Raji (cell line): ENCODE results near the gene CDH4.

Source experiments
- POLR2A ChIP-seq: IDR thresholded peaks from 2 replicates; pipeline ENCODE4 v1.6.1; 2011; ENCODE audit warnings: low read depth, low read length, control low read depth; ENCODE audit not compliant: insufficient read depth

CDH4 gene

GRCh38 chr20:61764471-61765025 lies 512.5 kb downstream of the CDH4 start:
- no peak for TF ChIP-seq POLR2A

GRCh38 chr20:61765081-61765870 lies 513.2 kb downstream of the CDH4 start:
- TF ChIP-seq POLR2A = no peak

DNA sequence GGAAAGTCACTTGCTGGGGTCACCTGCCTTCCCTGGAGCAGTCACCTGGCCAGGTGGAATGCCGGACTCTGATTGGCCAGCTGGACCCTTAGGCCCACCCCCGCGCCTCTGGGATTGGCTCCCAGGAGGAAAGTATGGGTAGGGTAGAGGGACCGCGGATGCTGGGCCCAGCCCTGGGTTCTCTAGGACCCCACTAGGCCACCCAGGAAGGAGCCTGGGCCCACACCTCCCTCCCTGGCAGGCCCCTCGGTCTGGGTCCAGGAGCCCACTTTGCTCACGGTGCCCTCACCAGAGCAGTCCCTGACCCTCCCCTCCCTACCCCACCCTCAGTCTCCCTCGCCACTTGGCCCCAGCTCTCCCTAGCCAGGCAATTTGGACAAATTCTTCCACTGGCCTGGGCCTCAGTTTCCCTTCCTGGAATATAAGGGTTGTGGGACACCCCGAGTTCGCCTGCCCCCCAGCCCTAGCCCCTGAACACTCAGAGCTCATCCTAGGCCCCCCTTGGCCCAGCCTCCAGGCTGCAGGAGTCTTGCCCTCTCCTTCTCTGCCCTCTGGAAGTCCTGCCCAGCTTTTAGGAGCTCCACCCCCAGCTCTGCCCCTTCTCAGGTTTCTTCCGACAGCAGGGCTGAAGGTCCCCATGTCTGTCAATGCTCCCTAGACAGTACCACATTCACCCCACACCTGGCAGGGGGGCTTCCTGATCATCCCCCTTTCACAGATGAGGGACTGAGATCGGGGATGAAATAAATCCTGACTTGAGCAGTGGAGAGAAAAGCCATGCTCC lies 514.0 kb downstream of the CDH4 start:
- TF ChIP-seq POLR2A = no peak

- TF ChIP-seq POLR2A = no peak
These were observed 515.0 kb downstream of the CDH4 start for GRCh38 chr20:61766921-61767610.

- TF ChIP-seq POLR2A = no peak
These were observed 515.9 kb downstream of the CDH4 start for GRCh38 chr20:61767761-61768494.

DNA sequence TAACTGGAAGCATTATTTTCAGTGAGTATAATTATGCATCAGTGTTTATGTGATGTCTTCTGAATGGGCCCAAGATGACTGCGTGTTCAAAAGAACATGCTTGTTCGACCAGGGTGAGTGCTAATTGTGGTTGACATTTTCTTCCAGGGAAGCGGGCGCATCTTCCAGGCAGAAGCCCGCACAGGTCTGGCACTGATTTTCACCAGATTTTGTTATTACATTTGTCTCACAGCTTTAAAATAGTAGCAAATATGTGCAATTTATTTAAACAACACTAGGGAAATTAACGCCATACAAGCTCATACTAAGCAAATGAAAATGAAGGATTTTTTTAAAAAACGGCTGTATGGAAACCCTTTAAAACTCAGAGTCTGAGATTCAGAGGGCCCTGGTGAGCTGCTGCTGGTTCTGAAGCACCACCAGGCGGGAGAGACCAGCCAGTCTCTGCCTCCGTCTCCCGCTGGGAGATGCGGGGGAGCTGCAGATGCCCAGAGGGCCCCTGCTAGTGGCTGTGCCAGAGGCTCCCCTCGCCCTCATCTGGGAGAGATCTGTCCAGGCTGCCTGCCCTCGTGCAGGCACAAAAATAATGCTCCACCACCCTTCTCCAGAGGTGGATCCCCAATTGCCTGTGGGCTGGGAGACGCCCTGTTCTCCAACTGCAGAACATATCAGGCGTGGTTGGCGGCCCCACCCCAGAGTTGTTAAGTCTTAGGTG lies 516.7 kb downstream of the CDH4 start:
- TF ChIP-seq POLR2A = no peak

- no peak for TF ChIP-seq POLR2A
These were observed 517.3 kb downstream of the CDH4 start for GRCh38 chr20:61769286-61769832.

DNA sequence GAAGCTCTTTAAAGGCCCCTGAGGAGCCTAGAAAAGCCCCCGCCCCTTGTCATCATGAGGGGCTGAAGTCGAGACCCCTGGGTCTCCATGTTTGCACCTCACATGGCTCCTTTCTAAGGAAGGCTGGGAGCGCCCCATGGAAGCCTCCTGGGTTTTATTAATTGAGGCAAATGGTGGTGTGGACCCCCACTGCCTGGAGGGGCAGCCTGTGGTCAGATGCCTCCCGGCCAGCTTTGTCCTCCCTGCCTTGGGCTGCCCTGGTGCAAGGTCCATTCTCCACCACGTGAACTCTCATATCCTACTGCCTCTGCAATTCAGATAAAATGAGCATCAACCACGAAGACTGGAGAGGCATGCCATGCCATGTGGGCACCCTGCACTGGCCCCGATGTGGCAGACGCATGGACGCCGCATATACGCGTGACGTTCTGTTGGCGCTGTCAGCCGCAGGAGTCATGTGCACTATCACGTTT lies 518.1 kb downstream of the CDH4 start:
- TF ChIP-seq POLR2A = no peak

DNA sequence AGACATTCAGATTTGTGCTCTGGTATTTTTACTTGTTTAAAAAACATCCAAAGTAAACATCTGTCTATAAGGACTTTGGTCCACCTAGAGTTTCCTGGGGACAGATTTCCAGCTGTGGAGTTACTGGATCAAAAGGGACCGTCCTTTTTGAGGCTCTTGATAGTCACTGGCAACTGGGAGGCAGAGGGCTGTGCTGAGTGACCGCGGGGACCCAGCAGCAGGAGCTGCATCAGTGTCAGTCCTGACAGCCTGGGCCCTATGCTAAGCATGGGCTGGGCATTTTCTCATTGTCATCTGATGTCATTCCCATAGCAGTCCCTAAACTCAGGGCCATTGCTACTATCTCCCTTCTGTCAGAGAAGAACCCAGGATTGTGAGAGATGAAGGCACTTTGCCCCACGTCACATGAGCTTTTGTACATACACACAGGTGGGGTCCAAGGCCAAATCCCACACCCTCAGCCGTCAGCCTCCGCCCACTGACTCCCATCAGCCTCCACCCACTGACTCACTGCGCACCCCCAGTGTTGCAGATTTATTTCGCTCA lies 519.8 kb downstream of the CDH4 start:
- TF ChIP-seq POLR2A = no peak

DNA sequence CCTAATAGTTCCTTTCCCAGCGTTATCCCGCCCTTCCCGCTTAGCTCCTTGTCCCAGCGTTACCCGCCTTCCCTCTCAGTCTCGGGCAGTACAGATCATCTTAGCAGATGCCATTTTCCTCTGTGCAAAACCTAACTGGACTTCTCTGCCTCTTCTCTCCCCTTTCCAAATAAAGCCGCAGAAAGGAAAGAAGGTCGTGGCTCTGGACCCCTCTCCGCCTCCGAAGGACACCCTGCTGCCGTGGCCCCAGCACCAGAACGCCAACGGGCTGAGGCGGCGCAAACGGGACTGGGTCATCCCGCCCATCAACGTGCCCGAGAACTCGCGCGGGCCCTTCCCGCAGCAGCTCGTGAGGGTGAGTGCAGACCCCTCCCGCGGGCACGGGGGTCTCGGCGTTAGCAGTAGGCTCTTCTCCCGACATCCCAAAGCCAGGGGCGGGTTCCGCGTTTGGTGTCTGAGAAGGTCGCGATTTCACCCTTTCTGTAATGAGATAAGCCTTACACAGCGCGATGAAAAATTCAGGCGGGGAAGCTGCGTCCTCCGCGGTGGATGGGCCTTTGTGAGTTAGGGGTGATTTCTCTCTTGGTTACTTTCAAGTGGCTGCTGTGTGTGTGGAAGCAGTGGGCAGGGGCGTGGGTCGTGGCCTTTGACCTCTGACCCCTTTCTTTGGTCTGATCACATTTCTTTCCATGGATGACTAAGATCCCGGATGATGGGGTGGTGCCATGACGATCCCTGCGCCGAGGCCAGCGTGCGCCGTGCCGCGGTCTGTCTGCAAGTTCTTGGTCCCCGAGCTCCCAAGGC lies 521.0 kb downstream of the CDH4 start:
- no peak for TF ChIP-seq POLR2A

- no peak for TF ChIP-seq POLR2A
These were observed 522.0 kb downstream of the CDH4 start for GRCh38 chr20:61773926-61774587.

DNA sequence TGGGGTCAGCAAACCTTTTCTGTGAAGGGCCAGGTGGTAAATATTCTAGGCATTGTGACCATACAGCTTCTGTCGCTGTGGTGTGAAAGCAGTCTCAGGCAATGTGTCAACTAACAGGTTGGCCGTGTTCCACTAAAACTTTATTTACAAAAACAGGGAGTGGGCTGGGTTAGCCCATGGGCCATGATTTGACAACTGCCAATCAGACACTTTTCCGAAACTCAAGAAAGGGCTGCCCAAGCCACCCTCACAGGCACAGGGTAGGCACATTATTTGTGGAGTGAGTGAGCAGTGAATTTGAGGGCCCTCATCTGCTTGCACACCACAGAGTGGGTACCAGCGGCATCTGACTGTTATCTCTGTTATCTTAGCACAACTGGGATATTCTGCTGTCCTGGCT lies 523.4 kb downstream of the CDH4 start:
- TF ChIP-seq POLR2A = no peak

DNA sequence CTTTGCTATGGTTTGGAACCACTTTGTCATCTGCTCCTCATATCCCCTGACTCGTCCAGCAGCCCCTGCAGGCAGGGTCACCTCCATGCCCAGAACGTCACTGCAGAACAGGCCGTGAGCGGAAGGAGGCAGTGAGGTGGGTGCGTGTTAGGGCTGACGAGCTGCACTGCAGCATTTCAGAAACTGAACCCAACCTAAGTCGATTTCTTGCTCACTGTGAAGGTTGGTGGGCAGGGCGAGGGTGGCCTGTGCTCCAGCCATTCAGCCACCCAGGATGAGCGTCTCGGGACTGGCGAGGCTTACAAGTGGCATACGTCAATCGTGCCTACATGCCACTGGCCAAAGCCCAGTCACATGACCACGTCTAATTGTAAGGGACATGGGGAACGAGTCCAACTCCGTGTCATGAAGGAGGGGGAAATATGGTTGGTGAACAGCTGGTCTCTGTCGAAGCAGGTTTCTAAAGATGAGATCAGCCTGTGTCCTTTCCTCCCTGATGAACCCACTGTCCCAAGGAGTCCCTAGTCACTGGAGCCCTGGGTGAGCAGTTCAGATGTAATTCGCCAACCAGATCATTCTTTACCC lies 524.5 kb downstream of the CDH4 start:
- TF ChIP-seq POLR2A = no peak
